B cell (primary cell): ENCODE results near the gene HIP1. TPM values are rescaled to one million over a fixed set of nuclear protein-coding genes. Genes with fewer than 3 reads are reported as not detected.

ENCODE experiments used
- ATAC-seq: fragments of 200-7000 bp; cut with Tn5 transposase; one replicate; pipeline ENCODE4 v1.10.0; 2021; ENCODE audit warnings: low read depth, mild to moderate bottlenecking, moderate number of reproducible peaks, moderate library complexity
- CTCF ChIA-PET: fragments of 350-600 bp; sonication (Branson Sonifier 250); formaldehyde crosslinking; loops from one replicate; lab custom pipeline; 2021; ENCODE audit warnings: antibody characterized with exemption, inconsistent platforms; lab: Charles Lee
- POLR2A ChIA-PET: fragments of 350-600 bp; sonication (Branson Sonifier 250); formaldehyde crosslinking; loops from one replicate; lab custom pipeline; 2021; ENCODE audit warnings: antibody characterized with exemption; lab: Charles Lee
- DNase-seq: peaks from one replicate; pipeline ENCODE4 v3.0.0; 2013
- H2AFZ ChIP-seq: 2 replicates; pipeline ENCODE4 v1.6.1; 2012; ENCODE audit warnings: mild to moderate bottlenecking, low read depth, low read length; ENCODE audit not compliant: insufficient read depth, poor library complexity, severe bottlenecking
- H3K27ac ChIP-seq, 2 donors: 1 replicate in 1 of 2; 2 replicates in 1 of 2; pipeline ENCODE4 v1.5.1; 2012 to 2013; ENCODE audit warnings: low read length in 2 of 2, mild to moderate bottlenecking in 2 of 2, moderate library complexity in 1 of 2
- H3K27me3 ChIP-seq, 4 experiments: fragments of 200-600 bp in 1 of 4; sonication (generic) in 1 of 4; replicated peaks in 1 of 4; 1 replicate in 2 of 4; 2 replicates in 2 of 4; pipeline versions ENCODE4 v1.6.1 to v1.7.0; 2013 to 2016; ENCODE audit warnings: low read length in 3 of 4, mild to moderate bottlenecking in 2 of 4, mixed read lengths in 1 of 4, moderate library complexity in 1 of 4; ENCODE audit not compliant: insufficient read depth in 4 of 4, control insufficient read depth in 3 of 4; ENCODE audit errors: control extremely low read depth in 1 of 4
- H3K36me3 ChIP-seq, 2 experiments: replicated peaks in 1 of 2; 1 replicate in 1 of 2; 2 replicates in 1 of 2; pipeline versions ENCODE4 v1.6.1 to v1.7.1; 2013; ENCODE audit warnings: low read length in 1 of 2; ENCODE audit not compliant: insufficient read depth in 2 of 2, control insufficient read depth in 1 of 2; ENCODE audit errors: control extremely low read depth in 1 of 2, extremely low read depth in 1 of 2
- H3K4me1 ChIP-seq, 2 donors: fragments of 200-600 bp in 1 of 2; sonication (generic) in 1 of 2; 1 replicate in 1 of 2; 2 replicates in 1 of 2; pipeline versions ENCODE4 v1.5.1 to v1.6.1; 2013 to 2017; ENCODE audit warnings: low read length in 2 of 2; ENCODE audit not compliant: control insufficient read depth in 2 of 2, insufficient read depth in 2 of 2
- H3K4me2 ChIP-seq: replicated peaks from 2 replicates; pipeline ENCODE3; 2012; ENCODE audit warnings: mild to moderate bottlenecking, low read depth, low read length; ENCODE audit not compliant: poor library complexity, severe bottlenecking
- H3K4me3 ChIP-seq, 5 experiments: fragments of 200-600 bp in 1 of 5; sonication (generic) in 1 of 5; 1 replicate in 3 of 5; 2 replicates in 2 of 5; pipeline versions ENCODE4 v1.5.1 to v1.7.0; 2011 to 2016; ENCODE audit warnings: low read length in 4 of 5, mild to moderate bottlenecking in 4 of 5, low read depth in 2 of 5, control low read depth in 1 of 5, moderate library complexity in 1 of 5; ENCODE audit not compliant: insufficient read depth in 1 of 5; ENCODE audit errors: control extremely low read depth in 1 of 5, extremely low read depth in 1 of 5
- H3K79me2 ChIP-seq: fragments of 200-600 bp; sonication (generic); one replicate; pipeline ENCODE4 v1.6.0; 2016; ENCODE audit warnings: low read length; ENCODE audit not compliant: control insufficient read depth, insufficient read depth
- H3K9ac ChIP-seq: fragments of 200-600 bp; sonication (generic); 2 replicates; pipeline ENCODE4 v1.6.1; 2017; ENCODE audit warnings: mild to moderate bottlenecking, low read length, moderate library complexity
- H3K9me3 ChIP-seq, 3 donors: one replicate each; pipeline versions ENCODE4 v1.6.1 to v1.7.1; 2013; ENCODE audit warnings: low read length in 2 of 3; ENCODE audit not compliant: control insufficient read depth in 2 of 3, insufficient read depth in 1 of 3; ENCODE audit errors: control extremely low read depth in 1 of 3
- H4K20me1 ChIP-seq: 2 replicates; pipeline ENCODE4 v1.6.0; 2012; ENCODE audit warnings: mild to moderate bottlenecking, low read length; ENCODE audit not compliant: insufficient read depth, control insufficient read depth, poor library complexity, severe bottlenecking
- H3K27ac Mint-ChIP-seq: one replicate; pipeline ENCODE4 v1.8.0; 2021; ENCODE audit warnings: mixed read lengths
- H3K27me3 Mint-ChIP-seq: one replicate; pipeline ENCODE4 v1.8.0; 2021; ENCODE audit warnings: mixed read lengths
- H3K4me1 Mint-ChIP-seq: one replicate; pipeline ENCODE4 v1.8.0; 2021; ENCODE audit warnings: mixed read lengths
- H3K4me3 Mint-ChIP-seq: one replicate; pipeline ENCODE4 v1.8.0; 2021; ENCODE audit warnings: mixed read lengths
- H3K9me3 Mint-ChIP-seq: one replicate; pipeline ENCODE4 v1.8.0; 2022; ENCODE audit warnings: mixed read lengths; ENCODE audit not compliant: insufficient read depth
- EZH2 ChIP-seq: IDR thresholded peaks from 2 replicates; pipeline ENCODE4 v1.6.1; 2012; ENCODE audit warnings: borderline replicate concordance, low read depth, mild to moderate bottlenecking, moderate library complexity, low read length; ENCODE audit not compliant: insufficient read depth, poor library complexity, severe bottlenecking
- WGBS: methylation state at CpG from one replicate; pipeline ENCODE4 v1.1.5; 2013; ENCODE audit warnings: missing lambda C conversion rate; ENCODE audit not compliant: insufficient coverage; 5-methylcytosine and 5-hydroxymethylcytosine counted together
- intact Hi-C: fragments of 100-400 bp; cut with micrococcal nuclease; formaldehyde crosslinking; loops from one replicate; pipeline ENCODE4 v1.10.0; 2022
- polyA plus RNA-seq: library from polyadenylated mRNA; depleted of rRNA; stranded (reverse); fragments of >200 nt; gene quantifications from 2 replicates; pipeline ENCODE4 v1.2.3, GENCODE V29; 2012
- total RNA-seq, 2 donors: library from RNA; stranded (reverse); fragments of 120-200 nt in 1 of 2; gene quantifications; 1 replicate in 1 of 2; 2 replicates in 1 of 2; pipeline versions ENCODE4 v1.2.3 to v1.2.4, GENCODE V29; 2013 to 2022
- TF ChIP-seq, protein P1 (sequence below): fragments of 200-600 bp; IDR thresholded peaks from one replicate; pipeline ENCODE4 v1.8.0; 2022; ENCODE audit warnings: antibody characterized with exemption, mild to moderate bottlenecking

HIP1 gene
- total and polyA plus RNA-seq, 2 donors (not counting 1 experiment from before 2014, with no cell fraction given), result 6.5 to 16.7 TPM

DNA sequence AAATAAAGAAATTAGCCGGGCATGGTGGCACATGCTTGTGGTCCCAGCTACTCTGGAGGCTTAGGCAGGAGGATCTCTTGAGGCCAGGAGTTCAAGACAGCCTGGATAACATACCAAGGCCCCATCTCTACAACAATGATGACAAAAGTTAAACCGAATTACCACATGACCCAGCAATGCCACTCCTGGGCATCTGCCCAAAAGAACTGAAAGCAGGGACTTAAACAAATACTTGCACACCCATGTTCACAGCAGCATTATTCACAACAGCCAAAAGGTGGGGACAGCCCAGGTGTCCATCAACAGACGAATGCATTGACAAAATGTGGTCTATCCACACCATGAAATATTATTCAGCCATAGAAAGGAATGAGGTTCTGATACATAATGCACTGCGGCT is 83.9 kb downstream of the HIP1 start:
- H3K27me3 Mint-ChIP-seq, result no peaks in the 10 kb centered on the region
- intact Hi-C loops, result no loop called here
- 90% methylated on average over 4 of the region's 4 CpGs for WGBS

DNA sequence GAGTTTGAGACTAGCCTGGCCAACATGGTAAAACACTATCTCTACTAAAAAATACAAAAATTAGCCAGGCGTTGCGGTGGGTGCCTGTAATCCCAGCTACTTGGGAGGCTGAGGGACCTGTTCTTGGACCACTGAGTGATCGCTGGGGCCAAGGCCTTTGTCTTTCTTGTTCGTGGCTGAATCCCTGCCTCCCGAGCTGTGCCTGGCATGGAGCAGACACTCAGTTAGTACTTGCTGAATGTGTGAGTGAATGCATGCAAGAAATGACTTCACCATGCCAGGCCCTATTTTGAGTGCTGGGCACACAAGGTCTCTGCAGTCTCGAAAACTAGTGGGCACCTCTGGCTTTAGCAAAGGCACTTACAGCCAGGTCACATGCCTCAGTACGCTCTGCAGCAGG is 85.1 kb downstream of the HIP1 start:
- no peaks in the 10 kb centered on the region for H3K27me3 Mint-ChIP-seq
- CTCF ChIA-PET, result no interaction called here

More for the DNA sequence above, 83.9 kb downstream of the HIP1 start:
- TF ChIP-seq, protein P1, sequence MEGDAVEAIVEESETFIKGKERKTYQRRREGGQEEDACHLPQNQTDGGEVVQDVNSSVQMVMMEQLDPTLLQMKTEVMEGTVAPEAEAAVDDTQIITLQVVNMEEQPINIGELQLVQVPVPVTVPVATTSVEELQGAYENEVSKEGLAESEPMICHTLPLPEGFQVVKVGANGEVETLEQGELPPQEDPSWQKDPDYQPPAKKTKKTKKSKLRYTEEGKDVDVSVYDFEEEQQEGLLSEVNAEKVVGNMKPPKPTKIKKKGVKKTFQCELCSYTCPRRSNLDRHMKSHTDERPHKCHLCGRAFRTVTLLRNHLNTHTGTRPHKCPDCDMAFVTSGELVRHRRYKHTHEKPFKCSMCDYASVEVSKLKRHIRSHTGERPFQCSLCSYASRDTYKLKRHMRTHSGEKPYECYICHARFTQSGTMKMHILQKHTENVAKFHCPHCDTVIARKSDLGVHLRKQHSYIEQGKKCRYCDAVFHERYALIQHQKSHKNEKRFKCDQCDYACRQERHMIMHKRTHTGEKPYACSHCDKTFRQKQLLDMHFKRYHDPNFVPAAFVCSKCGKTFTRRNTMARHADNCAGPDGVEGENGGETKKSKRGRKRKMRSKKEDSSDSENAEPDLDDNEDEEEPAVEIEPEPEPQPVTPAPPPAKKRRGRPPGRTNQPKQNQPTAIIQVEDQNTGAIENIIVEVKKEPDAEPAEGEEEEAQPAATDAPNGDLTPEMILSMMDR, result no peak
- TF ChIP-seq EZH2, result no peak
- Histone ChIP-seq H3K79me2 (no peaks in the 10 kb centered on the region), H3K27ac (no peak overlapping the region), H3K36me3 (no peaks in the 10 kb centered on the region), H3K4me2 (no peak overlapping the region), H4K20me1 (no peaks in the 10 kb centered on the region), H3K27me3 (no peaks in the 10 kb centered on the region), H3K4me3 (no peak overlapping the region), H3K9ac (no peak overlapping the region), H2AFZ (no peak overlapping the region), H3K9me3 (no peaks in the 10 kb centered on the region), H3K4me1 (no peaks in the 10 kb centered on the region)
- CTCF ChIA-PET, result no interaction called here
- DNase-seq, result no peak
- Mint-ChIP-seq H3K9me3 (no peaks in the 10 kb centered on the region), H3K4me3 (no peak overlapping the region), H3K27ac (no peak overlapping the region), H3K4me1 (no peaks in the 10 kb centered on the region)
- ATAC-seq, result no peak
- POLR2A ChIA-PET, result no interaction called here

More for the DNA sequence above, 85.1 kb downstream of the HIP1 start:
- intact Hi-C loops, result no loop called here
- H3K4me1 Mint-ChIP-seq, result no peaks in the 10 kb centered on the region
- 96% methylated on average over 7 of the region's 7 CpGs for WGBS
- POLR2A ChIA-PET, result no interaction called here
- no peaks in the 10 kb centered on the region for H3K79me2 ChIP-seq
- no peak for ATAC-seq
- no peak overlapping the region for H3K4me3 Mint-ChIP-seq
- H3K27ac ChIP-seq, result no peak overlapping the region
- no peaks in the 10 kb centered on the region for H3K27me3 ChIP-seq
- no peak overlapping the region for H3K9ac ChIP-seq
- TF ChIP-seq EZH2, result no peak
- TF ChIP-seq, protein P1, result no peak
- H4K20me1 ChIP-seq, result no peaks in the 10 kb centered on the region
- H3K36me3 ChIP-seq, result no peaks in the 10 kb centered on the region
- H3K27ac Mint-ChIP-seq, result no peak overlapping the region
- no peaks in the 10 kb centered on the region for H3K9me3 ChIP-seq
- H3K4me1 ChIP-seq, result no peaks in the 10 kb centered on the region
- H2AFZ ChIP-seq, result no peak overlapping the region
- H3K4me2 ChIP-seq, result no peak overlapping the region
- DNase-seq, result no peak
- H3K4me3 ChIP-seq, result no peak overlapping the region
- no peaks in the 10 kb centered on the region for H3K9me3 Mint-ChIP-seq
